PC-3 (cell line): ENCODE data around the gene GPR176. TPM values are rescaled to one million over a fixed set of nuclear protein-coding genes. Genes with fewer than 3 reads are reported as not detected.

Experiments
- ATAC-seq: fragments of 200-7000 bp; cut with Tn5 transposase; 2 replicates; pipeline ENCODE4 v1.9.1; 2020; ENCODE audit warnings: mild to moderate bottlenecking, moderate library complexity
- BruUV-seq: library from RNA; stranded (reverse); fragments of 400-500 nt; replicated peaks from 2 replicates; lab custom pipeline; 2021; lab: Mats Ljungman, UMichigan
- CTCF ChIA-PET: fragments of 300-600 bp; sonication (Branson Sonifier 250); formaldehyde crosslinking; loops from one replicate; lab custom pipeline; 2022; ENCODE audit warnings: antibody characterized with exemption; lab: Charles Lee
- POLR2A ChIA-PET: fragments of 300-600 bp; sonication (Branson Sonifier 250); formaldehyde crosslinking; loops from one replicate; lab custom pipeline; 2022; ENCODE audit warnings: antibody characterized with exemption; ENCODE audit not compliant: unreplicated experiment; lab: Charles Lee
- DNase-seq: peaks from one replicate; pipeline ENCODE4 v3.0.0-alpha.2; 2015
- H2AFZ ChIP-seq: fragments of 300-600 bp; sonication (generic); 2 replicates; pipeline ENCODE4 v1.6.0; 2016; ENCODE audit warnings: antibody characterized with exemption, low read length
- H3F3A ChIP-seq: fragments of 300-600 bp; sonication (generic); one replicate; pipeline ENCODE4 v1.6.0; 2017; ENCODE audit warnings: antibody characterized with exemption, low read length, control low read depth, mild to moderate bottlenecking; ENCODE audit not compliant: unreplicated experiment
- H3K27ac ChIP-seq: fragments of 300-600 bp; sonication (generic); 2 replicates; pipeline ENCODE4 v1.5.1; 2016; ENCODE audit warnings: mild to moderate bottlenecking, low read length
- H3K27me3 ChIP-seq: fragments of 300-600 bp; sonication (generic); 2 replicates; pipeline ENCODE4 v1.6.1; 2016; ENCODE audit warnings: low read length, mixed read lengths
- H3K36me3 ChIP-seq: fragments of 300-600 bp; sonication (generic); 2 replicates; pipeline ENCODE4 v1.6.1; 2016; ENCODE audit warnings: low read depth, mixed run types, low read length, mixed read lengths
- H3K4me1 ChIP-seq: fragments of 300-600 bp; sonication (generic); 2 replicates; pipeline ENCODE4 v1.5.1; 2016; ENCODE audit warnings: low read length; ENCODE audit not compliant: insufficient read depth
- H3K4me2 ChIP-seq: fragments of 300-600 bp; sonication (generic); 2 replicates; pipeline ENCODE4 v1.6.0; 2016; ENCODE audit warnings: low read length
- H3K4me3 ChIP-seq: fragments of 300-600 bp; sonication (generic); 2 replicates; pipeline ENCODE4 v1.5.1; 2016; ENCODE audit warnings: mild to moderate bottlenecking, low read length, mixed read lengths
- H3K79me2 ChIP-seq: fragments of 300-600 bp; sonication (generic); 2 replicates; pipeline ENCODE4 v1.6.1; 2017; ENCODE audit warnings: low read length, mixed read lengths
- H3K9ac ChIP-seq: fragments of 300-600 bp; sonication (generic); 2 replicates; pipeline ENCODE4 v1.6.0; 2016; ENCODE audit warnings: mild to moderate bottlenecking, low read length
- H3K9me2 ChIP-seq: fragments of 300-600 bp; sonication (generic); replicated peaks from 2 replicates; pipeline ENCODE4 v1.6.1; 2016; ENCODE audit warnings: mixed run types, low read length, mixed read lengths
- H3K9me3 ChIP-seq: fragments of 300-600 bp; sonication (generic); 2 replicates; pipeline ENCODE4 v1.6.1; 2016; ENCODE audit warnings: low read length, mixed read lengths
- H4K20me1 ChIP-seq: fragments of 300-600 bp; sonication (generic); 2 replicates; pipeline ENCODE4 v1.6.1; 2016; ENCODE audit warnings: low read length, mixed read lengths
- CTCF ChIP-seq: fragments of 300-600 bp; sonication (generic); conservative IDR thresholded peaks from 2 replicates; pipeline ENCODE4 v1.5.1; 2017; ENCODE audit warnings: antibody characterized with exemption, low read depth, mild to moderate bottlenecking, low read length
- EZH2 ChIP-seq: fragments of 300-600 bp; sonication (generic); IDR thresholded peaks from one replicate; pipeline ENCODE4 v1.6.1; 2017; ENCODE audit warnings: antibody characterized with exemption, mild to moderate bottlenecking, low read length; ENCODE audit not compliant: unreplicated experiment
- EZH2phosphoT487 ChIP-seq: fragments of 300-600 bp; sonication (generic); IDR thresholded peaks from 2 replicates; pipeline ENCODE4 v1.6.1; 2018; ENCODE audit warnings: mild to moderate bottlenecking, antibody characterized with exemption, low read length, borderline replicate concordance
- intact Hi-C: fragments of 100-400 bp; cut with micrococcal nuclease; formaldehyde crosslinking; loops from 2 replicates; pipeline ENCODE4 v1.9.0; 2023
- total RNA-seq: library from RNA; depleted of rRNA; stranded (reverse); fragments of >200 nt; gene quantifications from 2 replicates; pipeline ENCODE4 v1.2.3, GENCODE V29; 2014

Gene GPR176
- total RNA-seq, 1 experiment from 2014 or later: 27.8 TPM

- Histone ChIP-seq H3F3A (peaks cover 13% of the 10 kb centered on the region), H3K9me2 (no peaks in the 10 kb centered on the region), H3K27ac (peak overlapping the region; percentile 97), H3K36me3 (peaks cover 26% of the 10 kb centered on the region), H3K9ac (0 out of 2 replicates have a peak overlapping the region, but pooled peaks have one; percentile 19), H4K20me1 (0 out of 2 replicates have a peak, but pooled peaks cover 12% of the 10 kb centered on the region), H3K9me3 (no peaks in the 10 kb centered on the region), H3K27me3 (no peaks in the 10 kb centered on the region), H3K4me1 (peaks cover 42% of the 10 kb centered on the region), H3K4me3 (peak overlapping the region; percentile 83), H2AFZ (no peak overlapping the region), H3K4me2 (peak overlapping the region; percentile 96), H3K79me2 (peaks cover 61% of the 10 kb centered on the region)
- POLR2A ChIA-PET: interaction anchor here (0.6 to 0.7 kb wide), 2 partner anchors 24 to 171 kb away, joined by 3 read pairs; no protein-coding TSS in a partner anchor
- TF ChIP-seq CTCF (no peak), EZH2phosphoT487 (no peak), EZH2 (no peak)
- DNase-seq: peak; percentile 92
- CTCF ChIA-PET: interaction anchor here (1.0 kb wide), 1 partner anchor 48 kb away, joined by 4 read pairs; no protein-coding TSS in a partner anchor
- no TSS peak for BruUV-seq
- peak; percentile 45 for ATAC-seq
- intact Hi-C loops: loop anchor here (2.0 kb wide), 2 partner anchors 23 to 41 kb away; no protein-coding TSS in a partner anchor
Observed at GRCh38 chr15:39936187-39936586, 16.1 kb upstream of the GPR176 start.

DNA sequence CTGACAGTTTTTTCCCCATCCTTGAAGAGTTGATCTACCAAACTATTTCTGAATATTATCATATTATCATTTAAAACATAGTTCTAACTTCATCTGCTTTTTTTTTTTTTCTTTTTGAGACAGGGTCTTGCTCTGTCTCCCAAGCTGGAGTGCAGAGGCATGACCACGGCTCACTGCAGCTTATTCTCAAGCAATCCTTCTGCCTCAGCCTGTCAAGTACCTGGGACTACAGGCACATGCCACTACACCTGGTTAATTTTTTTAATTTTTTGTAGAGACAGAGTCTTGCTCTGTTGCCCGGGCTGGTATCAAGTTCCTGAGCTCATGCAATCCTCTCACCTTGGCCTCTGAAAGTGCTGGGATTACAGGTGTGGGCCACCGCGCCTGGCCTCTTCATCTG, 15.2 kb upstream of the GPR176 start:
- no peak for ATAC-seq
- intact Hi-C loops: no loop called here
- TF ChIP-seq EZH2phosphoT487: no peak
- no peak for TF ChIP-seq CTCF
- TF ChIP-seq EZH2: no peak

More for the DNA sequence above, 15.2 kb upstream of the GPR176 start:
- H3K27ac ChIP-seq: peak overlapping the region; percentile 97
- H3F3A ChIP-seq: peaks cover 13% of the 10 kb centered on the region
- no TSS peak for BruUV-seq
- 0 out of 2 replicates have a peak, but pooled peaks cover 12% of the 10 kb centered on the region for H4K20me1 ChIP-seq
- H3K36me3 ChIP-seq: peaks cover 19% of the 10 kb centered on the region
- no peaks in the 10 kb centered on the region for H3K9me3 ChIP-seq
- POLR2A ChIA-PET: interaction anchor here (0.5 to 0.6 kb wide), 2 partner anchors 20 to 52 kb away, joined by 3 read pairs; no protein-coding TSS in a partner anchor
- H3K79me2 ChIP-seq: peaks cover 54% of the 10 kb centered on the region
- CTCF ChIA-PET: interaction anchor here (1.0 kb wide), 1 partner anchor 47 kb away, joined by 4 read pairs; no protein-coding TSS in a partner anchor
- no peak overlapping the region for H2AFZ ChIP-seq
- DNase-seq: no peak
- H3K4me1 ChIP-seq: peaks cover 42% of the 10 kb centered on the region
- H3K9ac ChIP-seq: peak overlapping the region; percentile 91
- H3K9me2 ChIP-seq: no peaks in the 10 kb centered on the region
- peak overlapping the region; percentile 83 for H3K4me3 ChIP-seq
- H3K4me2 ChIP-seq: peak overlapping the region; percentile 96
- H3K27me3 ChIP-seq: no peaks in the 10 kb centered on the region
